ENCODE data around the gene ETS1. TPM values are rescaled to one million over a fixed set of nuclear protein-coding genes. Genes with fewer than 3 reads are reported as not detected.

Gene ETS1
- total RNA-seq, 1 experiment from 2014 or later: 82.0 TPM

- Mint-ChIP-seq H3K4me1 (ENCODE audit: insufficient read depth, unreplicated experiment) (peaks cover 6% of the 10 kb centered on the region), H3K27me3 (ENCODE audit: insufficient read depth, unreplicated experiment) (peaks cover 4% of the 10 kb centered on the region), H3K27ac (ENCODE audit: low read depth, unreplicated experiment) (no peak overlapping the region), H3K9me3 (ENCODE audit: unreplicated experiment) (no peaks in the 10 kb centered on the region), H3K4me3 (ENCODE audit: unreplicated experiment) (no peak overlapping the region), H3K36me3 (ENCODE audit: insufficient read depth, unreplicated experiment) (no peaks in the 10 kb centered on the region)
- peak; percentile 58 for DNase-seq (ENCODE audit: unreplicated experiment)
- CTCF ChIA-PET: no interaction called here
- no peak for TF ChIP-seq CTCF (IDR thresholded peaks at IDR 0.05; ENCODE audit: unreplicated experiment)
- BruUV-seq (replicated peaks): no TSS peak
- POLR2A ChIA-PET: interaction anchor here (1.4 kb wide), 1 partner anchor 21 kb away, joined by 5 read pairs; no protein-coding TSS in a partner anchor
- intact Hi-C loops (cut with micrococcal nuclease): no loop called here
Measured at GRCh38 chr11:128552783-128553661, 34.3 kb downstream of the ETS1 start.

- no TSS peak for BruUV-seq (replicated peaks)
- intact Hi-C loops (cut with micrococcal nuclease): no loop called here
- peaks cover 6% of the 10 kb centered on the region for H3K4me1 Mint-ChIP-seq (ENCODE audit: insufficient read depth, unreplicated experiment)
- TF ChIP-seq CTCF (IDR thresholded peaks at IDR 0.05; ENCODE audit: unreplicated experiment): no peak
- DNase-seq (ENCODE audit: unreplicated experiment): no peak
- no peak overlapping the region for H3K27ac Mint-ChIP-seq (ENCODE audit: low read depth, unreplicated experiment)
- ChIA-PET CTCF (no interaction called here), POLR2A (no interaction called here)
- H3K9me3 Mint-ChIP-seq (ENCODE audit: unreplicated experiment): no peaks in the 10 kb centered on the region
- peaks cover 17% of the 10 kb centered on the region for H3K27me3 Mint-ChIP-seq (ENCODE audit: insufficient read depth, unreplicated experiment)
- no peak overlapping the region for H3K4me3 Mint-ChIP-seq (ENCODE audit: unreplicated experiment)
- H3K36me3 Mint-ChIP-seq (ENCODE audit: insufficient read depth, unreplicated experiment): no peaks in the 10 kb centered on the region
Measured at GRCh38 chr11:128551611-128552335, 35.6 kb downstream of the ETS1 start.

- Mint-ChIP-seq H3K27ac (ENCODE audit: low read depth, unreplicated experiment) (no peak overlapping the region), H3K27me3 (ENCODE audit: insufficient read depth, unreplicated experiment) (peaks cover 18% of the 10 kb centered on the region), H3K36me3 (ENCODE audit: insufficient read depth, unreplicated experiment) (no peaks in the 10 kb centered on the region), H3K4me3 (ENCODE audit: unreplicated experiment) (no peak overlapping the region), H3K4me1 (ENCODE audit: insufficient read depth, unreplicated experiment) (peaks cover 6% of the 10 kb centered on the region), H3K9me3 (ENCODE audit: unreplicated experiment) (no peaks in the 10 kb centered on the region)
- TF ChIP-seq CTCF (IDR thresholded peaks at IDR 0.05; ENCODE audit: unreplicated experiment): no peak
- POLR2A ChIA-PET: no interaction called here
- CTCF ChIA-PET: no interaction called here
- intact Hi-C loops (cut with micrococcal nuclease): no loop called here
- no TSS peak for BruUV-seq (replicated peaks)
- no peak for DNase-seq (ENCODE audit: unreplicated experiment)
Measured at GRCh38 chr11:128551058-128551457, 36.3 kb downstream of the ETS1 start.

- Mint-ChIP-seq H3K4me3 (ENCODE audit: unreplicated experiment) (no peak overlapping the region), H3K4me1 (ENCODE audit: insufficient read depth, unreplicated experiment) (peaks cover 6% of the 10 kb centered on the region), H3K27ac (ENCODE audit: low read depth, unreplicated experiment) (no peak overlapping the region), H3K27me3 (ENCODE audit: insufficient read depth, unreplicated experiment) (peaks cover 18% of the 10 kb centered on the region), H3K9me3 (ENCODE audit: unreplicated experiment) (no peaks in the 10 kb centered on the region), H3K36me3 (ENCODE audit: insufficient read depth, unreplicated experiment) (no peaks in the 10 kb centered on the region)
- BruUV-seq (replicated peaks): no TSS peak
- ChIA-PET CTCF (no interaction called here), POLR2A (no interaction called here)
- no peak for TF ChIP-seq CTCF (IDR thresholded peaks at IDR 0.05; ENCODE audit: unreplicated experiment)
- intact Hi-C loops (cut with micrococcal nuclease): no loop called here
- no peak for DNase-seq (ENCODE audit: unreplicated experiment)
Measured at GRCh38 chr11:128550261-128550821, 37.0 kb downstream of the ETS1 start.
